T-cell (primary cell): ENCODE measurements around the gene DPYD. TPM values are rescaled to one million over a fixed set of nuclear protein-coding genes. Genes with fewer than 3 reads are reported as not detected.

Experiments
- ATAC-seq, 4 experiments: fragments of 200-7000 bp in 3 of 4; fragments of 150-1000 bp in 1 of 4; cut with Tn5 transposase; replicated peaks in 1 of 4; 1 replicate in 3 of 4; 2 replicates in 1 of 4; pipeline ENCODE4 v1.10.0; 2021; ENCODE audit warnings: moderate library complexity in 3 of 4, mild to moderate bottlenecking in 2 of 4, moderate number of reproducible peaks in 1 of 4
- CTCF ChIA-PET, 2 donors: fragments of 300-600 bp; sonication (Branson Sonifier 250); formaldehyde crosslinking; loops; one replicate each; lab custom pipeline; 2022; ENCODE audit warnings: antibody characterized with exemption in 2 of 2; lab: Charles Lee
- POLR2A ChIA-PET, 2 donors: fragments of 300-600 bp; sonication (Branson Sonifier 250); formaldehyde crosslinking; loops; one replicate each; lab custom pipeline; 2022; ENCODE audit warnings: antibody characterized with exemption in 2 of 2; lab: Charles Lee
- DNase-seq, 35 experiments: peaks; one replicate each; pipeline versions ENCODE4 v3.0.0 to v3.0.0-alpha.2; 2013 to 2023
- H3K27ac ChIP-seq: one replicate; pipeline ENCODE4 v1.5.1; 2013; ENCODE audit warnings: low read length
- H3K27me3 ChIP-seq, 2 experiments: replicated peaks in 1 of 2; 1 replicate in 1 of 2; 2 replicates in 1 of 2; pipeline versions ENCODE4 v1.6.1 to v1.7.0; 2013; ENCODE audit warnings: low read length in 1 of 2, mixed read lengths in 1 of 2; ENCODE audit not compliant: control insufficient read depth in 2 of 2, insufficient read depth in 2 of 2; ENCODE audit errors: extremely low read depth in 1 of 2
- H3K36me3 ChIP-seq, 2 donors: 1 replicate in 1 of 2; 2 replicates in 1 of 2; pipeline versions ENCODE4 v1.6.1 to v1.7.0; 2013; ENCODE audit warnings: low read length in 1 of 2; ENCODE audit not compliant: control insufficient read depth in 2 of 2, insufficient read depth in 1 of 2; ENCODE audit errors: extremely low read depth in 1 of 2
- H3K4me1 ChIP-seq, 2 experiments: 1 replicate in 1 of 2; 2 replicates in 1 of 2; pipeline versions ENCODE4 v1.6.1 to v1.7.0; 2013; ENCODE audit warnings: low read length in 2 of 2, mixed read lengths in 1 of 2; ENCODE audit not compliant: insufficient read depth in 2 of 2, control insufficient read depth in 1 of 2; ENCODE audit errors: extremely low read depth in 1 of 2
- H3K4me3 ChIP-seq, 2 donors: 1 replicate in 1 of 2; 2 replicates in 1 of 2; pipeline versions ENCODE4 v1.5.1 to v1.7.0; 2013; ENCODE audit warnings: mild to moderate bottlenecking in 2 of 2, low read length in 1 of 2, moderate library complexity in 1 of 2; ENCODE audit not compliant: control insufficient read depth in 1 of 2; ENCODE audit errors: extremely low read depth in 1 of 2
- H3K9me3 ChIP-seq: 2 replicates; pipeline ENCODE4 v1.7.0; 2013
- H3K27ac Mint-ChIP-seq, 2 donors: one replicate each; pipeline ENCODE4 v1.8.0; 2020 to 2021; ENCODE audit warnings: mild to moderate bottlenecking in 2 of 2, mixed read lengths in 2 of 2
- H3K27me3 Mint-ChIP-seq, 2 donors: one replicate each; pipeline ENCODE4 v1.8.0; 2021 to 2022; ENCODE audit warnings: mixed read lengths in 2 of 2
- H3K36me3 Mint-ChIP-seq: one replicate; pipeline ENCODE4 v1.8.0; 2021; ENCODE audit warnings: mixed read lengths
- H3K4me1 Mint-ChIP-seq, 3 donors: one replicate each; pipeline ENCODE4 v1.8.0; 2020 to 2022; ENCODE audit warnings: mixed read lengths in 3 of 3, mild to moderate bottlenecking in 1 of 3
- H3K4me3 Mint-ChIP-seq, 3 donors: one replicate each; pipeline ENCODE4 v1.8.0; 2020 to 2022; ENCODE audit warnings: mild to moderate bottlenecking in 3 of 3, mixed read lengths in 3 of 3, moderate library complexity in 3 of 3
- H3K9me3 Mint-ChIP-seq, 3 donors: one replicate each; pipeline ENCODE4 v1.8.0; 2020 to 2022; ENCODE audit warnings: mixed read lengths in 3 of 3
- WGBS: methylation state at CpG from one replicate; pipeline ENCODE4 v1.1.5; 2013; ENCODE audit warnings: missing lambda C conversion rate; ENCODE audit not compliant: insufficient coverage; 5-methylcytosine and 5-hydroxymethylcytosine counted together
- total RNA-seq, 35 experiments: library from RNA in 6 of 35; stranded (reverse) in 6 of 35; fragments of 120-200 nt in 1 of 35; gene quantifications; one replicate each; pipeline versions ENCODE4 v1.2.1 to v1.2.4 and lab custom pipeline; 2013 to 2026

Gene DPYD
- total RNA-seq, 5 donors from 2014 or later (not counting 1 experiment from before 2014, with no cell fraction given), result 39.1 to 74.1 (median 47.8) TPM

- DNase-seq (no peak), ATAC-seq (no peak)
- H3K27ac Mint-ChIP-seq, result no peak overlapping the region
- H3K4me1 Mint-ChIP-seq, result peaks cover 12 to 23% (median 19%) of the 10 kb centered on the region in 3 donors
- H3K9me3 Mint-ChIP-seq, result no peaks in the 10 kb centered on the region
- Histone ChIP-seq H3K4me3 (no peak overlapping the region), H3K27me3 (no peaks in the 10 kb centered on the region), H3K36me3 (no peaks in the 10 kb centered on the region), H3K9me3 (no peaks in the 10 kb centered on the region), H3K4me1 (peaks cover 0 to 4% of the 10 kb centered on the region in 2 experiments), H3K27ac (no peak overlapping the region)
- H3K4me3 Mint-ChIP-seq, result no peak overlapping the region
- H3K36me3 Mint-ChIP-seq, result no peaks in the 10 kb centered on the region
- CTCF ChIA-PET, result no interaction called here
- 88% methylated on average over 2 of the region's 2 CpGs for WGBS
- no peaks in the 10 kb centered on the region for H3K27me3 Mint-ChIP-seq
- POLR2A ChIA-PET, result no interaction called here
Measured at GRCh38 chr1:97936976-97937375, 16.1 kb upstream of the DPYD start.

GRCh38 chr1:97934491-97934890 lies 13.7 kb upstream of the DPYD start:
- Mint-ChIP-seq H3K36me3 (no peaks in the 10 kb centered on the region), H3K4me1 (peaks cover 6 to 16% (median 8%) of the 10 kb centered on the region in 3 donors), H3K4me3 (no peak overlapping the region), H3K27me3 (no peaks in the 10 kb centered on the region), H3K9me3 (no peaks in the 10 kb centered on the region), H3K27ac (no peak overlapping the region)
- WGBS, result 77% methylated on average over 4 of the region's 6 CpGs
- Histone ChIP-seq H3K4me3 (no peak overlapping the region), H3K27ac (no peak overlapping the region), H3K27me3 (no peaks in the 10 kb centered on the region), H3K9me3 (no peaks in the 10 kb centered on the region), H3K36me3 (no peaks in the 10 kb centered on the region), H3K4me1 (no peaks in the 10 kb centered on the region)
- DNase-seq (no peak), ATAC-seq (no peak)
- CTCF ChIA-PET, result no interaction called here
- POLR2A ChIA-PET, result no interaction called here

- H3K27me3 ChIP-seq, result no peaks in the 10 kb centered on the region
- no peak for ATAC-seq
- Mint-ChIP-seq H3K4me1 (peaks cover 6 to 10% (median 10%) of the 10 kb centered on the region in 3 donors), H3K27me3 (no peaks in the 10 kb centered on the region), H3K36me3 (no peaks in the 10 kb centered on the region), H3K9me3 (no peaks in the 10 kb centered on the region), H3K27ac (no peak overlapping the region), H3K4me3 (no peak overlapping the region)
- H3K4me1 ChIP-seq, result no peaks in the 10 kb centered on the region
- ChIA-PET CTCF (no interaction called here), POLR2A (interaction anchor here in 1 of 2 donors (0.5 kb wide), 1 partner anchor 10 kb away, joined by 3 read pairs; no protein-coding TSS in a partner anchor)
- H3K4me3 ChIP-seq, result no peak overlapping the region
- H3K36me3 ChIP-seq, result no peaks in the 10 kb centered on the region
- 100% methylated on average over 1 of the region's 5 CpGs for WGBS
- no peak for DNase-seq
- H3K9me3 ChIP-seq, result no peaks in the 10 kb centered on the region
- no peak overlapping the region for H3K27ac ChIP-seq
Measured at GRCh38 chr1:97929874-97930851, 9.3 kb upstream of the DPYD start.

GRCh38 chr1:97926017-97926708 lies 5.3 kb upstream of the DPYD start:
- Histone ChIP-seq H3K4me1 (peaks cover 0 to 14% of the 10 kb centered on the region in 2 experiments), H3K4me3 (no peak overlapping the region), H3K36me3 (no peaks in the 10 kb centered on the region), H3K9me3 (no peaks in the 10 kb centered on the region), H3K27me3 (no peaks in the 10 kb centered on the region), H3K27ac (no peak overlapping the region)
- Mint-ChIP-seq H3K36me3 (no peaks in the 10 kb centered on the region), H3K27me3 (no peaks in the 10 kb centered on the region), H3K9me3 (no peaks in the 10 kb centered on the region), H3K4me3 (no peak overlapping the region), H3K27ac (no peak overlapping the region), H3K4me1 (peaks cover 13 to 17% (median 15%) of the 10 kb centered on the region in 3 donors)
- WGBS, result 83% methylated on average over 3 of the region's 3 CpGs
- ChIA-PET POLR2A (no interaction called here), CTCF (no interaction called here)
- ATAC-seq, result no peak
- no peak for DNase-seq

GRCh38 chr1:97925151-97925550 lies 4.3 kb upstream of the DPYD start:
- CTCF ChIA-PET, result no interaction called here
- Histone ChIP-seq H3K4me1 (peaks cover 0 to 14% of the 10 kb centered on the region in 2 experiments), H3K27ac (no peak overlapping the region), H3K4me3 (no peak overlapping the region), H3K27me3 (no peaks in the 10 kb centered on the region), H3K9me3 (no peaks in the 10 kb centered on the region), H3K36me3 (no peaks in the 10 kb centered on the region)
- no peaks in the 10 kb centered on the region for H3K27me3 Mint-ChIP-seq
- H3K36me3 Mint-ChIP-seq, result no peaks in the 10 kb centered on the region
- no peak overlapping the region for H3K27ac Mint-ChIP-seq
- peaks cover 14 to 17% (median 16%) of the 10 kb centered on the region in 3 donors for H3K4me1 Mint-ChIP-seq
- no peaks in the 10 kb centered on the region for H3K9me3 Mint-ChIP-seq
- no peak for DNase-seq
- ATAC-seq, result no peak
- no peak overlapping the region for H3K4me3 Mint-ChIP-seq
- POLR2A ChIA-PET, result interaction anchor here in 1 of 2 donors (0.6 kb wide), 1 partner anchor 92 kb away, joined by 4 read pairs; no protein-coding TSS in a partner anchor

- Histone ChIP-seq H3K27me3 (no peaks in the 10 kb centered on the region), H3K9me3 (no peaks in the 10 kb centered on the region), H3K36me3 (no peaks in the 10 kb centered on the region), H3K4me3 (no peak overlapping the region), H3K27ac (no peak overlapping the region), H3K4me1 (peaks cover 0 to 26% of the 10 kb centered on the region in 2 experiments)
- no peaks in the 10 kb centered on the region for H3K27me3 Mint-ChIP-seq
- ChIA-PET POLR2A (no interaction called here), CTCF (interaction anchor here in 1 of 2 donors (0.6 kb wide), 1 partner anchor 32 kb away, joined by 4 read pairs; no protein-coding TSS in a partner anchor)
- DNase-seq (no peak), ATAC-seq (no peak)
- no peaks in the 10 kb centered on the region for H3K9me3 Mint-ChIP-seq
- no peaks in the 10 kb centered on the region for H3K36me3 Mint-ChIP-seq
- peaks cover 22 to 30% (median 26%) of the 10 kb centered on the region in 3 donors for H3K4me1 Mint-ChIP-seq
- no peak overlapping the region for H3K27ac Mint-ChIP-seq
- no peak overlapping the region for H3K4me3 Mint-ChIP-seq
- no CpG with 5 or more reads among the region's 2 CpGs for WGBS
Measured at GRCh38 chr1:97923811-97924210, 3.0 kb upstream of the DPYD start.
